Adrenal gland (tissue), 12 donors: ENCODE results near the gene EHD4. TPM values are rescaled to one million over a fixed set of nuclear protein-coding genes. Genes with fewer than 3 reads are reported as not detected.

Experiments used
- DNase-seq, 7 donors: peaks; one replicate each; pipeline ENCODE4 v3.0.0-alpha.2; 2019 to 2020
- H3K27ac ChIP-seq, 5 donors: fragments of 200-600 bp; sonication (generic) in 4 of 5; 1 replicate in 3 of 5; 2 replicates in 2 of 5; pipeline versions ENCODE4 v1.5.1 to v1.8.0; 2016 to 2020; ENCODE audit warnings: mild to moderate bottlenecking in 1 of 5
- H3K27me3 ChIP-seq: fragments of 200-600 bp; 2 replicates; pipeline ENCODE4 v1.8.0; 2021
- H3K36me3 ChIP-seq, 2 donors: fragments of 200-600 bp; replicated peaks in 1 of 2; 1 replicate in 1 of 2; 2 replicates in 1 of 2; pipeline versions ENCODE4 v1.5.1 to v1.8.0; 2018 to 2022
- H3K4me1 ChIP-seq, 2 donors: fragments of 200-600 bp; replicated peaks in 1 of 2; 1 replicate in 1 of 2; 2 replicates in 1 of 2; pipeline versions ENCODE4 v1.5.1 to v1.8.0; 2018 to 2021
- H3K4me3 ChIP-seq, 4 donors: fragments of 200-600 bp; sonication (generic) in 3 of 4; one replicate each; pipeline ENCODE4 v1.5.1; 2016 to 2018
- H3K9me3 ChIP-seq, 3 donors: fragments of 200-600 bp; sonication (generic) in 1 of 3; replicated peaks in 1 of 3; 1 replicate in 2 of 3; 2 replicates in 1 of 3; pipeline versions ENCODE4 v1.5.1 to v1.8.0; 2016 to 2021
- POLR2A ChIP-seq, 2 donors: fragments of 450-650 bp; IDR thresholded peaks; one replicate each; pipeline ENCODE4 v1.6.1; 2017; ENCODE audit warnings: antibody characterized with exemption in 2 of 2, mild to moderate bottlenecking in 2 of 2, moderate library complexity in 1 of 2
- WGBS, 4 donors: extraction: QIAGEN DNeasy Blood & Tissue Kit in 2 of 4; methylation state at CpG; one replicate each; pipeline versions ENCODE4 v1.1.5 to v1.1.7; 2013 to 2017; 5-methylcytosine and 5-hydroxymethylcytosine counted together
- intact Hi-C, 2 donors: fragments of 100-400 bp; cut with DNase I; formaldehyde crosslinking; loops; one replicate each; pipeline versions ENCODE4 v1.14.1 to v1.15.0; 2022 to 2023
- polyA plus RNA-seq, 3 donors: library from polyadenylated mRNA; stranded (reverse); fragments of 200-250 nt in 2 of 3; fragments of 350-450 nt in 1 of 3; fragmentation: Illumina TruSeq in 1 of 3; extraction: RNeasy Lipid Tissue Mini Kit (QIAGEN cat#74804) in 1 of 3; gene quantifications; one replicate each; pipeline ENCODE4 v1.2.3, GENCODE V29; 2013 to 2014
- total RNA-seq, 9 donors: library from RNA; depleted of rRNA in 4 of 9; stranded (reverse); fragments of >200 nt in 4 of 9; fragments of 120-200 nt in 1 of 9; fragmentation: NEBNext Ultra II Directional in 1 of 9; extraction: Animal tissue kit (Norgen Biotek cat#: 25700) in 1 of 9; gene quantifications; one replicate each; pipeline versions ENCODE4 v1.1.0 to v1.2.4, GENCODE V29; 2013 to 2023
- TF ChIP-seq, protein P1 (sequence below), 6 experiments: fragments of 450-650 bp in 4 of 6; fragments of 200-600 bp in 2 of 6; sonication (generic) in 1 of 6; IDR thresholded peaks; 1 replicate in 5 of 6; 2 replicates in 1 of 6; pipeline versions ENCODE4 v1.5.1 to v1.8.0; 2016 to 2021; ENCODE audit warnings: antibody characterized with exemption in 6 of 6, mild to moderate bottlenecking in 2 of 6, moderate library complexity in 1 of 6
- donor health status: healthy with polysubstance abuse.
- donor health status: Bipolar disorder and iron deficiency.
- donor health status: DM: yes; HTN: yes; CAD: no.
- donor health status: DM: no; HTN: no; CAD: no.
- donor health status: DM: no; HTN: no; CAD: no.
- donor health status: DM: yes; HTN: yes; CAD: no.

Gene EHD4
- total and polyA plus RNA-seq, 12 donors: 2.0 to 17.0 (median 11.5) TPM

DNA sequence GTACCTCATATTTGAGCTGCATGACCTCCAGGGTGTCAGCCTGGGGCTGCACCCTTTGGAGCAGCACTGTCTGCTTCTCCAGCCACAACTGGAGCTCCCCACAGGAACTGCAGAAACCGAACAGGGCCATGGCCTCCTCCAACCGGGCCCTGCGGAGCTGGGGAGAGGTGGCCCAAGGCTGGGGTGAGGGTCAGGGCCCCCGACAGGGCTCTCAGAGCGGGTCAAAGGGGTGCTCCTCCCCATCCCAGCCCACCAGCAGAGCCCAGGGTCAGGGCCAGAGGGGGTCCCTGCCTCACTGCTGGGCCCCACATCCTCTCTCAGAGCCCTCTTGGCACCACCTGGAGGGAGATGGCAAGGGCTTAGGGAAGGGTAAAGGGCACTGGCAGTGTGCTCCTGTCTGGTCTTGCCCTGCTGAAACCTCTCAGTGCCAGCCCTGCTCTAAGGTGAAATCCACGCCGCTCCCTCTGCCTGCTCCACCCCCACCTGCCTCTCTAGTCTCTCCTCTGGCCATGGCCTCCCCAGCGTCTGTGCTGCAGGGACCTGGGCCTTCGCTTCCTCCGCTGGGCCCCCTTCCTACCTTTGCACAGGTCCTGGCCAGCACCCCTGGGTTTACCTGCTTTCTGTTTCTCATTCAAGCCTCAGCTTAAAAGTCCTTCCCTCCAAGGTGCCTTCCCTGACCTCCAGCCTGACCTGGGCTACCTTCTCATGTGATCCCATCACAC is 92.0 kb downstream of the EHD4 start:
- 94 to 96% (median 95%) methylated on average over 5 to 10 of the region's 10 CpGs for WGBS, 4 donors
- Histone ChIP-seq H3K27ac (no peak overlapping the region), H3K27me3 (no peaks in the 10 kb centered on the region), H3K4me1 (peaks cover 0 to 11% of the 10 kb centered on the region in 2 donors), H3K36me3 (no peaks in the 10 kb centered on the region), H3K9me3 (no peaks in the 10 kb centered on the region), H3K4me3 (no peak overlapping the region)
- intact Hi-C loops: no loop called here
- TF ChIP-seq, protein P1, sequence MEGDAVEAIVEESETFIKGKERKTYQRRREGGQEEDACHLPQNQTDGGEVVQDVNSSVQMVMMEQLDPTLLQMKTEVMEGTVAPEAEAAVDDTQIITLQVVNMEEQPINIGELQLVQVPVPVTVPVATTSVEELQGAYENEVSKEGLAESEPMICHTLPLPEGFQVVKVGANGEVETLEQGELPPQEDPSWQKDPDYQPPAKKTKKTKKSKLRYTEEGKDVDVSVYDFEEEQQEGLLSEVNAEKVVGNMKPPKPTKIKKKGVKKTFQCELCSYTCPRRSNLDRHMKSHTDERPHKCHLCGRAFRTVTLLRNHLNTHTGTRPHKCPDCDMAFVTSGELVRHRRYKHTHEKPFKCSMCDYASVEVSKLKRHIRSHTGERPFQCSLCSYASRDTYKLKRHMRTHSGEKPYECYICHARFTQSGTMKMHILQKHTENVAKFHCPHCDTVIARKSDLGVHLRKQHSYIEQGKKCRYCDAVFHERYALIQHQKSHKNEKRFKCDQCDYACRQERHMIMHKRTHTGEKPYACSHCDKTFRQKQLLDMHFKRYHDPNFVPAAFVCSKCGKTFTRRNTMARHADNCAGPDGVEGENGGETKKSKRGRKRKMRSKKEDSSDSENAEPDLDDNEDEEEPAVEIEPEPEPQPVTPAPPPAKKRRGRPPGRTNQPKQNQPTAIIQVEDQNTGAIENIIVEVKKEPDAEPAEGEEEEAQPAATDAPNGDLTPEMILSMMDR (IDR thresholded peaks at IDR 0.05): no peak
- TF ChIP-seq POLR2A (IDR thresholded peaks at IDR 0.05): no peak
- DNase-seq: no peak

DNA sequence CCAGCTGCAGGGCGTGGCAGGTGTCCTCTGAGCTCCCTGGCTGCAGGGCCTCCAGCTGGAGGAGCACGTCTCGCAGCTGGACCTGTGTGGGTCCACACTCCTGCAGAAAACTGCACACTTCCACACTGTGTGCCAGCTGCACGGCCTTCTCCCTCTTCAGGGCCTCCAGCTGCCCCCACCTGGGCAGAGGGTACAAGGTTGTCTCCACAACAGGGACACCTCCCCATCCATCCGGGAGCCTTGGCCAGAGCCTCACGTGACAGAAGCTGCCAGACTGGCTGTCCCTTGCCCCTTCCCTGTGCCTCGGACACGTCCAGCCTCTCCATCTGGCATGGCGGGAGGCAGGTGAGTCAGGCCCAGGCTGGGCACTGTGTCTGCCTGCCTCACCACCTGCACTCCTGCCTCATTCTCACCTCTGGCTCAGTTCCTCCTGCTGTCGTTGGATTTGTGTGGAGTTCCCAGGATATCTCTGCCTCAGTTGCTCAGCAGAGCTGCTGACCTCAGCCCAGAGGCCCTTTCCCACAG is 93.0 kb downstream of the EHD4 start:
- no peaks in the 10 kb centered on the region for H3K36me3 ChIP-seq
- intact Hi-C loops: no loop called here
- WGBS, 4 donors: 92 to 95% (median 93%) methylated on average over 9 to 10 of the region's 10 CpGs
- no peaks in the 10 kb centered on the region for H3K9me3 ChIP-seq
- H3K27me3 ChIP-seq: no peaks in the 10 kb centered on the region
- DNase-seq: no peak
- H3K27ac ChIP-seq: no peak overlapping the region
- no peak overlapping the region for H3K4me3 ChIP-seq
- TF ChIP-seq POLR2A (IDR thresholded peaks at IDR 0.05): no peak
- TF ChIP-seq, protein P1 (IDR thresholded peaks at IDR 0.05): no peak
- peaks cover 0 to 11% of the 10 kb centered on the region in 2 donors for H3K4me1 ChIP-seq

DNA sequence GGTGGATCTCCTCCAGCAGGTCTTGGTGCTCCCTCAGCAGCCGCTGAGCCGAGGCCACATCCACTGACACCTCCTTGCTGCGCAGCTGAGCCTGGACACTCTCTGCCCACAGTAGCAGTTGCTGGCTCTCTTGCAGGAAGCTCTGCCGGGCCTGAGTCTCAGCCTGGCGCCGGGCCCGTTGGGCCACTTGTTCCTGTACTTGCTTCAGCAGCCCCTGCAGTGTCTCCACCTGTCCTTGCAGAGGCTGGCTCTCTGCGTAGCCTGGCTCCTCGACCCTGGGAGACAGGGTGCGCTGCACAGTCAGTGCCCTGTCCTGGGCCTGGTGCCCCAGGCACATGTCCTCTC is 94.0 kb downstream of the EHD4 start:
- Histone ChIP-seq H3K9me3 (no peaks in the 10 kb centered on the region), H3K36me3 (no peaks in the 10 kb centered on the region), H3K27me3 (no peaks in the 10 kb centered on the region), H3K4me3 (no peak overlapping the region), H3K27ac (no peak overlapping the region), H3K4me1 (peaks cover 0 to 11% of the 10 kb centered on the region in 2 donors)
- intact Hi-C loops: no loop called here
- TF ChIP-seq, protein P1 (IDR thresholded peaks at IDR 0.05): no peak
- TF ChIP-seq POLR2A (IDR thresholded peaks at IDR 0.05): no peak
- 67 to 100% (median 89%) methylated on average over 3 to 10 of the region's 10 CpGs for WGBS, 4 donors
- no peak for DNase-seq

DNA sequence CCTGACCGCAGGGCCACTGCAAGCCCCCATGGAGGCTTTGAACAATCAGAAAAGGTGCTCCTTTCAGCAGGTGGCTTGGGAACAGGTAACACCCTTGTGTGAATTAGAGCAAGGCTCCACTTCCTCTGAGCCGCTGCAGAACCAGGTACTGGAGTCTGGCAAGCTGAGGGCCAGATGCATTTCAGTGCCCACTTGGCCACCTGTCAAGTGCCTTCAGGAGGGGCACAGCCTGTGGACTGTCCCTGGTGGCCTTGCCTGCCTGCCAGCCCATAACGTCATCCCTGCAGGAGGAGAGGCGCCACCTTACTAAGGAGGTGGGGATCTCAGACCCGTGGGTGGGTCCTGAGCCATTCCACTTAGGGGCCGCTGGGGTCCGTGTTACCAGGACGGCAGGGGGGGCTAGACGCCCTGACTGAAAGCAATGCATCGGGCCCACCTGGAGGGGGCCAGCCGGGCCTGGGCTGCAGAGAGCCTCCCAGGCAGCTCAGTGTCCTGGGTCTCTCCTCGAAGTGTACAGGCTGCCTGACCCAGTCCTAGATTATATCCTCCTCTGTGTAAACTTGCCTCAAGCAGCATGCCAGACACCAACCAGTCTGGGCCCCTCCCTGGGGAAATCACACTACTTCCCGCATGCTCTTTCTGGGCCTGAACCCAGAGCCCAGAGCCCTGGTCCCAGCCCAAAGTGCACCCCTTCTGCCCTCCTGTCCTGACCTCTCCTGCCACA is 94.6 kb downstream of the EHD4 start:
- H3K27ac ChIP-seq: no peak overlapping the region
- no peaks in the 10 kb centered on the region for H3K9me3 ChIP-seq
- no peaks in the 10 kb centered on the region for H3K36me3 ChIP-seq
- intact Hi-C loops: no loop called here
- TF ChIP-seq, protein P1 (IDR thresholded peaks at IDR 0.05): no peak
- TF ChIP-seq POLR2A (IDR thresholded peaks at IDR 0.05): no peak
- H3K4me3 ChIP-seq: no peak overlapping the region
- DNase-seq: no peak
- peaks cover 0 to 8% of the 10 kb centered on the region in 2 donors for H3K4me1 ChIP-seq
- no peaks in the 10 kb centered on the region for H3K27me3 ChIP-seq
- 78 to 96% (median 89%) methylated on average over 3 to 13 of the region's 13 CpGs for WGBS, 4 donors
